ENCODE results near the gene MTSS2. TPM values are rescaled to one million over a fixed set of nuclear protein-coding genes. Genes with fewer than 3 reads are reported as not detected.

Gene MTSS2
- total RNA-seq, 1 experiment from 2014 or later = 52.0 TPM

DNA sequence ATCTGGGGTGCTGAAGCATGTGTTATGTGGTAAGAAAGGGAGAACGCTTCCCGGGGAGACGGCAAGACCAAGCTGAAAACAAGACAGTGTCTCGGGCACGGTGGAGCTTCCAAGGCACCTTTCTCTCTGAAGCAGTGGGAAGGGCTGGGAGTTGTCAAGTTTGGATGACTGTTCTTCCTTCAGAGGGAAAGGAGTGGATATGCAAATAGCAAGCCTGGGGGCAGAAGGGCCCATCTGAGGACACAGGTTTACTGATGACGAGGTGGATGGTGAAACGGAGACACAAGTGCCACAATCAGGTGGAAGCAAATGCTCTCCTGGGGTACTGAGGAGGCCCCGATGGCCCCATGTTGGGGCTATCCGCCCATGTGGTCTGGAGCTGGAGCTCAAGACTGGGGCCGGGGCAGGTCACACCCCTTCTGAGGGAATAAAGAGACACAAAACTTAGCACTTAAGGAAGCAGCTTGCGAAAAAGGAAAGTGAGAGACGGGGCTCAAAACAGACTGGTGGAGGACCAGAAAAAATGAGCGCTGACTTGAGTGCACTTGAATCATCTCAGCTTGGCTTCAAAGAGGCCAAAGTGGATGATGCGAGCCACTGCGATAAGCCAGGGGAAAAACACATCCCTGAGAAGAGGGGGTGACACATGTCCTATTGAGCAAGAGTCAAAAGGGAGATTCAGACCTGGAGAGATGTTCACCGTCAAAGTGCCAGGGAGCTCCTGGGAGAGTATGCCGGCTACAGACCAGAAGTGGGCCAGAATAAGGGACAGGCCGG, 34.8 kb upstream of the MTSS2 start:
- H3K79me2 ChIP-seq (ENCODE audit: low read depth) = no peaks in the 10 kb centered on the region
- no peak overlapping the region for H3K27ac ChIP-seq
- no peak overlapping the region for H3K4me2 ChIP-seq
- H3K4me3 ChIP-seq = no peak overlapping the region
- TF ChIP-seq, protein P1, sequence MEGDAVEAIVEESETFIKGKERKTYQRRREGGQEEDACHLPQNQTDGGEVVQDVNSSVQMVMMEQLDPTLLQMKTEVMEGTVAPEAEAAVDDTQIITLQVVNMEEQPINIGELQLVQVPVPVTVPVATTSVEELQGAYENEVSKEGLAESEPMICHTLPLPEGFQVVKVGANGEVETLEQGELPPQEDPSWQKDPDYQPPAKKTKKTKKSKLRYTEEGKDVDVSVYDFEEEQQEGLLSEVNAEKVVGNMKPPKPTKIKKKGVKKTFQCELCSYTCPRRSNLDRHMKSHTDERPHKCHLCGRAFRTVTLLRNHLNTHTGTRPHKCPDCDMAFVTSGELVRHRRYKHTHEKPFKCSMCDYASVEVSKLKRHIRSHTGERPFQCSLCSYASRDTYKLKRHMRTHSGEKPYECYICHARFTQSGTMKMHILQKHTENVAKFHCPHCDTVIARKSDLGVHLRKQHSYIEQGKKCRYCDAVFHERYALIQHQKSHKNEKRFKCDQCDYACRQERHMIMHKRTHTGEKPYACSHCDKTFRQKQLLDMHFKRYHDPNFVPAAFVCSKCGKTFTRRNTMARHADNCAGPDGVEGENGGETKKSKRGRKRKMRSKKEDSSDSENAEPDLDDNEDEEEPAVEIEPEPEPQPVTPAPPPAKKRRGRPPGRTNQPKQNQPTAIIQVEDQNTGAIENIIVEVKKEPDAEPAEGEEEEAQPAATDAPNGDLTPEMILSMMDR (conservative IDR thresholded peaks at IDR 0.05) = no peak
- no peak for TF ChIP-seq EZH2 (IDR thresholded peaks at IDR 0.05; ENCODE audit: low read depth)
- no peaks in the 10 kb centered on the region for H3K9me3 ChIP-seq (ENCODE audit: insufficient read depth, low read depth)
- CTCF ChIA-PET = no interaction called here
- POLR2A ChIA-PET (ENCODE audit: unreplicated experiment) = no interaction called here
- no TSS peak for BruUV-seq (replicated peaks)
- intact Hi-C loops (cut with micrococcal nuclease; ENCODE audit: unreplicated experiment) = no loop called here
- H3K27me3 ChIP-seq (ENCODE audit: insufficient read depth, low read depth) = no peaks in the 10 kb centered on the region
- no peaks in the 10 kb centered on the region for H3K9me2 ChIP-seq (ENCODE audit: insufficient read depth)
- H4K20me1 ChIP-seq (ENCODE audit: insufficient read depth) = no peaks in the 10 kb centered on the region
- H3K4me1 ChIP-seq (replicated peaks; ENCODE audit: insufficient read depth) = peaks cover 12% of the 10 kb centered on the region
- H3F3A ChIP-seq (ENCODE audit: insufficient read depth, low read depth) = peaks cover 3% of the 10 kb centered on the region
- H3K36me3 ChIP-seq (ENCODE audit: low read depth) = no peaks in the 10 kb centered on the region
- no peak for DNase-seq
- no peak overlapping the region for H2AFZ ChIP-seq

GRCh38 chr16:70717065-70717464, 31.2 kb upstream of the MTSS2 start:
- Histone ChIP-seq H3K27ac (no peak overlapping the region), H3F3A (ENCODE audit: insufficient read depth, low read depth) (peaks cover 13% of the 10 kb centered on the region), H3K9me2 (ENCODE audit: insufficient read depth) (no peaks in the 10 kb centered on the region), H3K9me3 (ENCODE audit: insufficient read depth, low read depth) (no peaks in the 10 kb centered on the region), H3K4me3 (no peak overlapping the region), H3K27me3 (ENCODE audit: insufficient read depth, low read depth) (no peaks in the 10 kb centered on the region), H3K36me3 (ENCODE audit: low read depth) (no peaks in the 10 kb centered on the region), H3K79me2 (ENCODE audit: low read depth) (no peaks in the 10 kb centered on the region; the same call in 1 of the 2 replicates), H4K20me1 (ENCODE audit: insufficient read depth) (no peaks in the 10 kb centered on the region), H3K4me1 (replicated peaks; ENCODE audit: insufficient read depth) (peaks cover 28% of the 10 kb centered on the region), H3K4me2 (no peak overlapping the region), H2AFZ (no peak overlapping the region)
- TF ChIP-seq EZH2 (IDR thresholded peaks at IDR 0.05; ENCODE audit: low read depth) = no peak
- DNase-seq = no peak
- ChIA-PET POLR2A (ENCODE audit: unreplicated experiment) (no interaction called here), CTCF (no interaction called here)
- BruUV-seq (replicated peaks) = no TSS peak
- intact Hi-C loops (cut with micrococcal nuclease; ENCODE audit: unreplicated experiment) = no loop called here

GRCh38 chr16:70715860-70716357, 30.1 kb upstream of the MTSS2 start:
- H2AFZ ChIP-seq = no peak overlapping the region
- CTCF ChIA-PET = interaction anchor here (2.0 kb wide), 1 partner anchor 55 kb away, joined by 6 read pairs; no protein-coding TSS in a partner anchor

More at GRCh38 chr16:70715860-70716357, 30.1 kb upstream of the MTSS2 start:
- TF ChIP-seq EZH2 (IDR thresholded peaks at IDR 0.05; ENCODE audit: low read depth) = no peak
- TF ChIP-seq, protein P1 (conservative IDR thresholded peaks at IDR 0.05) = no peak
- H3K4me2 ChIP-seq = peak overlapping the region; percentile 64
- no peaks in the 10 kb centered on the region for H4K20me1 ChIP-seq (ENCODE audit: insufficient read depth)
- no peaks in the 10 kb centered on the region; the same call in 1 of the 2 replicates for H3K79me2 ChIP-seq (ENCODE audit: low read depth)
- H3F3A ChIP-seq (ENCODE audit: insufficient read depth, low read depth) = peaks cover 13% of the 10 kb centered on the region
- peak overlapping the region; percentile 76 for H3K27ac ChIP-seq
- H3K4me3 ChIP-seq = no peak overlapping the region
- BruUV-seq (replicated peaks) = no TSS peak
- intact Hi-C loops (cut with micrococcal nuclease; ENCODE audit: unreplicated experiment) = loop anchor here (2.0 kb wide), 2 partner anchors 19 to 31 kb away; no protein-coding TSS in a partner anchor
- no peaks in the 10 kb centered on the region for H3K9me2 ChIP-seq (ENCODE audit: insufficient read depth)
- H3K9me3 ChIP-seq (ENCODE audit: insufficient read depth, low read depth) = no peaks in the 10 kb centered on the region
- H3K36me3 ChIP-seq (ENCODE audit: low read depth) = no peaks in the 10 kb centered on the region
- no peak for DNase-seq
- H3K4me1 ChIP-seq (replicated peaks; ENCODE audit: insufficient read depth) = peaks cover 28% of the 10 kb centered on the region
- POLR2A ChIA-PET (ENCODE audit: unreplicated experiment) = interaction anchor here (0.5 to 0.7 kb wide), 3 partner anchors 19 to 369 kb away, joined by 3 to 23 read pairs (median 8); partner anchors contain the start of gene DDX19A
- H3K27me3 ChIP-seq (ENCODE audit: insufficient read depth, low read depth) = no peaks in the 10 kb centered on the region

All from PC-9 (cell line).